Right atrium auricular region (tissue), 2 donors: ENCODE results near the gene LNX2. TPM values are rescaled to one million over a fixed set of nuclear protein-coding genes. Genes with fewer than 3 reads are reported as not detected.

Experiments
- DNase-seq: peaks from one replicate; pipeline ENCODE4 v3.0.0-alpha.2; 2019; ENCODE audit warnings: low spot score
- H3K27ac ChIP-seq, 2 donors: fragments of 200-600 bp; sonication (generic); 1 replicate in 1 of 2; 2 replicates in 1 of 2; pipeline ENCODE4 v1.5.1; 2016 to 2019
- H3K27me3 ChIP-seq, 2 donors: fragments of 200-600 bp; sonication (generic); one replicate each; pipeline versions ENCODE4 v1.5.1 to v1.6.0; 2017 to 2019
- H3K36me3 ChIP-seq: fragments of 200-600 bp; sonication (generic); one replicate; pipeline ENCODE4 v1.5.1; 2016
- H3K4me1 ChIP-seq, 2 donors: fragments of 200-600 bp; sonication (generic); one replicate each; pipeline versions ENCODE4 v1.5.1 to v1.6.0; 2017 to 2019
- H3K4me3 ChIP-seq, 2 donors: fragments of 200-600 bp; sonication (generic); 1 replicate in 1 of 2; 2 replicates in 1 of 2; pipeline ENCODE4 v1.5.1; 2017 to 2019; ENCODE audit warnings: mild to moderate bottlenecking in 1 of 2, moderate library complexity in 1 of 2
- H3K9me3 ChIP-seq, 2 donors: fragments of 200-600 bp; sonication (generic); one replicate each; pipeline ENCODE4 v1.5.1; 2019
- total RNA-seq, 2 donors: library from RNA; depleted of rRNA; stranded (reverse); fragments of >200 nt; gene quantifications; one replicate each; pipeline ENCODE4 v1.1.0, GENCODE V29; 2016
- TF ChIP-seq, protein P1 (sequence below), 2 donors: fragments of 200-600 bp; sonication (generic); IDR thresholded peaks; one replicate each; pipeline ENCODE4 v1.5.1; 2019; ENCODE audit warnings: antibody characterized with exemption in 2 of 2

Gene LNX2
- total RNA-seq, 2 donors from 2014 or later: 13.0 to 15.2 TPM

DNA sequence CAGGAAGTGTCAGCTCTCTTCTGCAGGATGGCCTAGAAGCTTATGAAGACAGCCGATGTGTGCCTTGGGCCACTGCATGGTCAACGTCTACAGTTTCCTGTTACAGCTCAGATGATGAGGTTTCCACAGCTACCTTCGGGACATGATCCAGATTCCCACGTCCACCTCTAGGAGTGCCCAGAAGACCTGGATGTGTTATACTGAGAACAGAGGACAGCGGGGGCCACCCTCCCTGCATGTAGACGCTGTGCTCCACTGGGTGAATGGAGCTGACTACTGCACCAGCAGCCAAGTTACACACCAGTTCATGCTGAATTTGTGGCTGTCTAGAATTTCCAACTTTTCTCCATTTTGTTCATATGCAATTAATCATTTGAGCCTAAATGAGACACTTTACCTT, 91.4 kb downstream of the LNX2 start:
- DNase-seq: no peak
- Histone ChIP-seq H3K4me3 (no peak overlapping the region), H3K27me3 (no peaks in the 10 kb centered on the region), H3K36me3 (no peaks in the 10 kb centered on the region), H3K27ac (no peak overlapping the region), H3K9me3 (no peaks in the 10 kb centered on the region), H3K4me1 (peaks cover 0 to 8% of the 10 kb centered on the region in 2 donors)
- TF ChIP-seq, protein P1, sequence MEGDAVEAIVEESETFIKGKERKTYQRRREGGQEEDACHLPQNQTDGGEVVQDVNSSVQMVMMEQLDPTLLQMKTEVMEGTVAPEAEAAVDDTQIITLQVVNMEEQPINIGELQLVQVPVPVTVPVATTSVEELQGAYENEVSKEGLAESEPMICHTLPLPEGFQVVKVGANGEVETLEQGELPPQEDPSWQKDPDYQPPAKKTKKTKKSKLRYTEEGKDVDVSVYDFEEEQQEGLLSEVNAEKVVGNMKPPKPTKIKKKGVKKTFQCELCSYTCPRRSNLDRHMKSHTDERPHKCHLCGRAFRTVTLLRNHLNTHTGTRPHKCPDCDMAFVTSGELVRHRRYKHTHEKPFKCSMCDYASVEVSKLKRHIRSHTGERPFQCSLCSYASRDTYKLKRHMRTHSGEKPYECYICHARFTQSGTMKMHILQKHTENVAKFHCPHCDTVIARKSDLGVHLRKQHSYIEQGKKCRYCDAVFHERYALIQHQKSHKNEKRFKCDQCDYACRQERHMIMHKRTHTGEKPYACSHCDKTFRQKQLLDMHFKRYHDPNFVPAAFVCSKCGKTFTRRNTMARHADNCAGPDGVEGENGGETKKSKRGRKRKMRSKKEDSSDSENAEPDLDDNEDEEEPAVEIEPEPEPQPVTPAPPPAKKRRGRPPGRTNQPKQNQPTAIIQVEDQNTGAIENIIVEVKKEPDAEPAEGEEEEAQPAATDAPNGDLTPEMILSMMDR (IDR thresholded peaks at IDR 0.05): no peak

DNA sequence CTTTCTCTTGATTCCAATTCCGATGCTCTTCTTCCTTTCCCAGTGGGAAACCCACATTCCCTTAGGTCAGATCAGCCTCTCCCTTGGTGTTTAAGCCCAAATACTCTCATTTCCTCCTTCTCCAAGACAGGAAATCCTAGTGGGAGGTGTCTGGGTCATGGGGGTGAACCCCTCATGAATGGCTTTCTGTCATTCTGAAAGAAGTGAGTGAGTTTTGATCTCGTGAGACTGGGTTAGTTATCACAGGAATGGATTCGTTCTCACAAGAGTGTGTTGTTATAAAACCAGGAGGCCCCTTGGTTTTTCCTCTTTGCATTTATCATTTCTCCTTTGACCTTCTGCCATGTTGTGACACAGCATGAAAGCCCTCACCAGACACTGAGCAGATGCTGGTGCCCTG, 93.8 kb downstream of the LNX2 start:
- no peak overlapping the region for H3K27ac ChIP-seq
- no peak for DNase-seq
- H3K36me3 ChIP-seq: no peaks in the 10 kb centered on the region
- TF ChIP-seq, protein P1 (IDR thresholded peaks at IDR 0.05): no peak
- no peaks in the 10 kb centered on the region for H3K27me3 ChIP-seq
- no peak overlapping the region for H3K4me3 ChIP-seq
- no peaks in the 10 kb centered on the region for H3K4me1 ChIP-seq
- H3K9me3 ChIP-seq: no peaks in the 10 kb centered on the region

DNA sequence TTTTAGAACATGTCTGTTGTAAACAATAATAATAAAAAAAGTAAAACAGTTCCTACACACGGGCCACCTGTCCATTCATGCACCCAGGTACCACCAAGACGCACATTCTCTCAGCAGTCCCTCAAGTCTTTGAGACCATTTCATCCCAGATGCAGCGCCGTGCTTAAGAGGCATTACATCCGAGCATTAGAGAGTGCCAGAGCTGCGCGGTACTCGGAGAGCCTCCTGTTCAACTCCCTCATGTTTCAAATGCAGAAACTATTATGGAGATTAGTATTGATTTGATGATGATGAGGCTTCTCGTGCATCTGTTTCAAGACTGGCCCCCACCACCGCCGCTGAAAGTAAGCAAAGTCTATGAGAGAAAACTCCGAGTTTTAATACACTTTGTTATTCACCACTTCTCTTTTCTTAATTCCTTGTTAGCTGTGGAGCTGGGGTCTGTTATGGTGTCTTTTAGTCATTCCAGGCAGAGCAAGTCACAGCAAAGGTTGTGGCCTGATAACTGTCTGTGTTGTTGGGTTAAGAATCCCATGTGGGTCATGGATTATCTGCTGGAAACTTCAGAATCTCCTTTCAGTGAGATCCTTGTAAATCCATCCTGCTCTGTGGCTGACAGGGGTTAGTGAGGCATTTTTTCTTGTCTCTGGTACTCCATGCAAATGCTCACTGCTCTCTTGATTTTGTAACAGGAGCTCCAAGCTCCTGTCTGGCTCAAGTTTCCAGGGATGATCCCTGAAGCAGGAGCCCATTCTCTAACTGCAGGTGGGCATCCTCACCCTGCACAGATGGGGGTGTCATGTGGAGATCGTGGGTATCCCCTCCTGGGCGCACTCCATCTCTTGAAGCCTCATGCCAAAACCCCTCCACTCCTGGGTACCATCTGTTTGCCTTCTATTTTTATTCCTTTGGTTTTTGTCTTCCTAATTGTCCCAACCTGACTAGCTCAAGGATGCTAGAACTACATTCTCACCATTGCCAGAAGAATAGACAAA, 95.1 kb downstream of the LNX2 start:
- Histone ChIP-seq H3K27ac (no peak overlapping the region), H3K4me3 (no peak overlapping the region), H3K9me3 (no peaks in the 10 kb centered on the region), H3K27me3 (no peaks in the 10 kb centered on the region), H3K36me3 (no peaks in the 10 kb centered on the region), H3K4me1 (no peaks in the 10 kb centered on the region)
- TF ChIP-seq, protein P1 (IDR thresholded peaks at IDR 0.05): no peak
- no peak for DNase-seq

DNA sequence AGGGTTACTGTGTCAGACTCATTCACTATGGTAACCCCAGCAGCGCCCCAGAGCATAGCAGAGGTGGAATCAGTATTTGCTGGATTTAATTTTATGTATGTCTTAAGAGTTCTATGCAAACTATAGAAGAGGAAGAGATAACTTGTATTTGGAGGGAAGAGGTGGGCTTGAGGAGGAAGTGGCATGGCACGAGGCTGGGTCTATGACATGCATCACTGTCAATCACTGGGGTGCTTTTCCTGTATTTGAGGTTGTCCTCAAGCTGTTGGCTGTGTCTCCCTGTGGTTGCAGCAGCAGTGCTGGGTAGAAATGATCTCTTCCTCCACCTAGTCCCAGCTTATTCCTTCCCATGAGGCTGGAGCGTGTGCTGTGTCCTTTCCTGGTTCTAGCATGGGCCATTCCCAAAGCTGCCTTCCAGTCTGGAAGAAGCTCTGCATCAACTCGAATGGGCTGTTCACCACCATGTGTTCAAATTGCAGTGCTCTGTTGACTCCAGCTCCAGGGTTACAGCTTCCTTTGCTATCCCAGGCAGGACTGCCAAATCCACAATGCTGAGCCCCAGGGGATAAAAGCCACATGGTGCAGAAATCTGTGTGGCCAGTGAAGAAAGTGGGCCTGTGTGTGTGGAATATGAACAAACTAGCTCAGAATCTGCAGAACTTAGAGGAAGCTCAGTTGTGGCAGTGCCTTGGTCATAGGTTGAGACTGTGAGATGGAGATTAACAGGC, 96.8 kb downstream of the LNX2 start:
- no peaks in the 10 kb centered on the region for H3K27me3 ChIP-seq
- H3K27ac ChIP-seq: no peak overlapping the region
- H3K36me3 ChIP-seq: no peaks in the 10 kb centered on the region
- no peaks in the 10 kb centered on the region for H3K4me1 ChIP-seq
- no peak overlapping the region for H3K4me3 ChIP-seq
- no peak for DNase-seq
- no peaks in the 10 kb centered on the region for H3K9me3 ChIP-seq
- TF ChIP-seq, protein P1 (IDR thresholded peaks at IDR 0.05): no peak

DNA sequence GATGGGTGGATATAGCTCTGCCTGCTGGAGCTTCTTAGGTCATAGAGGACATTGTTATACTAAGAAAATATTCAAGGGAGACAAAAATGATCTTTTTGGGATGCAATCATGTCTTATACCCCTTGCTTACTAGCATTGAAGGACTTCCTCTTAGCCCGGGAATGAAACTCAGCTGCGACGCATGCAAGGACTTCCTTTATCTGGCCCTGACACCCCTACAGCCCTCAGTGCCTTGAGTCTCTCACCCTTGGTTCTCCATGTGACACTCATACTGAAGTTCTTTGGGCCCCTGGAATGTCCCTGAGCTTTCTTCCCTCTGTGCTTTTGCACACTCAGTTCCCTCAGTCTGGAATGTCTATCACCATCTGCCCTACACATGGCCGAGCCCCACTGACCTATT, 97.5 kb downstream of the LNX2 start:
- Histone ChIP-seq H3K9me3 (no peaks in the 10 kb centered on the region), H3K27ac (no peak overlapping the region), H3K36me3 (no peaks in the 10 kb centered on the region), H3K4me3 (no peak overlapping the region), H3K27me3 (no peaks in the 10 kb centered on the region), H3K4me1 (no peaks in the 10 kb centered on the region)
- TF ChIP-seq, protein P1 (IDR thresholded peaks at IDR 0.05): no peak
- DNase-seq: no peak
